ENCODE data around the gene MVB12A. TPM values are rescaled to one million over a fixed set of nuclear protein-coding genes. Genes with fewer than 3 reads are reported as not detected.

The MVB12A gene
- total and polyA plus RNA-seq, 10 of the 15 experiments (the other 5 are each of a cell fraction or from before 2014, with no cell fraction given), result 1.2 to 47.6 (median 26.3) TPM

GRCh38 chr19:17405250-17406045 lies 14.4 kb upstream of the MVB12A start, which contains the start of gene BST2:
Gene BST2, minus strand, starts transcription at chr19:17405630. Its CDS starts 55 bp downstream, at chr19:17405575.
- Histone ChIP-seq H3K79me2 (ENCODE audit: control insufficient read depth, insufficient read depth, low read length) (peaks cover 78% of the 10 kb centered on the region), H3K4me1 (ENCODE audit: control insufficient read depth, insufficient read depth, low read length) (peaks cover 6% of the 10 kb centered on the region), H3K27me3 (replicated peaks in 1 of 2; ENCODE audit: control insufficient read depth in 2 of 2, insufficient read depth in 2 of 2, low read length in 1 of 2) (no peaks in the 10 kb centered on the region), H3K9ac (ENCODE audit: control insufficient read depth, insufficient read depth, low read length) (peak within 1 kb of the TSS; percentile 95), H3K36me3 (ENCODE audit: control insufficient read depth in 2 of 2, insufficient read depth in 2 of 2, low read length in 1 of 2) (peaks cover 11 to 18% of the 10 kb centered on the region in 2 experiments), H3K4me2 (ENCODE audit: control insufficient read depth, insufficient read depth) (peak within 1 kb of the TSS; percentile 82), H3K27ac (ENCODE audit: control insufficient read depth, insufficient read depth) (peak within 1 kb of the TSS; percentile 99), H2AFZ (ENCODE audit: control insufficient read depth, low read depth, low read length) (peak within 1 kb of the TSS; percentile 72), H3K4me3 (peak within 1 kb of the TSS; percentile 83), H4K20me1 (ENCODE audit: control insufficient read depth, insufficient read depth) (peaks cover 3% of the 10 kb centered on the region; the same call in 1 of the 2 replicates), H3K9me3 (replicated peaks; ENCODE audit: control insufficient read depth, insufficient read depth, low read length) (no peaks in the 10 kb centered on the region)
- ChIA-PET CTCF (interaction anchor here (0.5 to 1.9 kb wide), 11 partner anchors 13 to 736 kb away, joined by 3 to 7 read pairs (median 3); partner anchors contain the start of genes MVB12A and RPL18A), POLR2A (interaction anchor here (0.5 to 3.6 kb wide), 11 partner anchors 12 to 874 kb away, joined by 3 to 46 read pairs (median 3); partner anchors contain the start of genes ABHD8, DDA1, MRPL34 and MVB12A), SMC1A (ENCODE audit: uncharacterized antibody, unreplicated experiment) (interaction anchor here (0.5 to 3.1 kb wide), 4 partner anchors 13 to 146 kb away, joined by 3 to 26 read pairs (median 5); partner anchors contain the start of gene MVB12A), RAD21 (ENCODE audit: unreplicated experiment) (interaction anchor here (0.9 to 2.9 kb wide), 5 partner anchors 14 to 96 kb away, joined by 3 to 21 read pairs (median 4); partner anchors contain the start of genes DDA1 and MVB12A)
- ATAC-seq (peak; percentile 92), DNase-seq (ENCODE audit: low read depth, low spot score) (peak; percentile 87), FAIRE-seq (peak; percentile 96)
- no TSS peak for BruUV-seq (replicated peaks)
- WGBS (ENCODE audit: insufficient coverage, insufficient replicate concordance, low lambda C conversion rate, missing lambda C conversion rate), result 1% methylated on average over 18 of the region's 18 CpGs
- in situ Hi-C loops (cut with MboI), result no loop called here
- intact Hi-C loops (cut with micrococcal nuclease; ENCODE audit: unreplicated experiment), result no loop called here
- TF ChIP-seq TBL1XR1 (IDR thresholded peaks at IDR 0.05; ENCODE audit: low read depth, low read length), result no peak
- no peak for TF ChIP-seq MEF2A (IDR thresholded peaks at IDR 0.05; ENCODE audit: insufficient read depth, low read depth, low read length)
- TF ChIP-seq SMC3 (IDR thresholded peaks at IDR 0.05; ENCODE audit: borderline replicate concordance, low read length), result no peak; the same call in 1 of the 2 replicates
- no peak for TF ChIP-seq KAT2A (conservative IDR thresholded peaks at IDR 0.05; ENCODE audit: control insufficient read depth, low read depth, low read length)
- peak; percentile 18; the same call in 1 of the 2 replicates for TF ChIP-seq ZBTB40 (IDR thresholded peaks at IDR 0.05; ENCODE audit: borderline replicate concordance)
- TF ChIP-seq STAT1 (conservative IDR thresholded peaks at IDR 0.05), result 0 out of 2 replicates have a peak, but pooled peaks have one; percentile 14
- TF ChIP-seq MTA2 (IDR thresholded peaks at IDR 0.05; ENCODE audit: low read depth), result peak; percentile 39; the same call in 1 of the 2 replicates
- TF ChIP-seq POLR2AphosphoS5 (IDR thresholded peaks at IDR 0.05; ENCODE audit: low read length), result peak; percentile 93
- no peak for TF ChIP-seq SRF (IDR thresholded peaks at IDR 0.05; ENCODE audit: low read depth in 2 of 2, low read length in 2 of 2)
- TF ChIP-seq ZNF687 (IDR thresholded peaks at IDR 0.05), result 0 out of 2 replicates have a peak, but pooled peaks have one; percentile 13
- peak; percentile 88 for TF ChIP-seq NFYB (IDR thresholded peaks at IDR 0.05; ENCODE audit: insufficient read depth, low read depth, low read length)
- TF ChIP-seq ATF2 (IDR thresholded peaks at IDR 0.05; ENCODE audit: low read length), result no peak
